Epithelial cell of proximal tubule (primary cell): Measurements from ENCODE around the gene VRK1. TPM values are rescaled to one million over a fixed set of nuclear protein-coding genes. Genes with fewer than 3 reads are reported as not detected.
"Not testable (repeated sequence)": the region's sequence is repeated elsewhere in the genome, so short reads cannot be mapped to it uniquely, and the experiment has no call there.

Experiments
- DNase-seq: peaks from one replicate; pipeline ENCODE4 v3.0.0-alpha.2; 2011; ENCODE audit warnings: low read depth
- H3K4me3 ChIP-seq: 2 replicates; pipeline ENCODE4 v1.5.1; 2011; ENCODE audit warnings: low read depth, mild to moderate bottlenecking, low read length
- total RNA-seq: library from RNA; depleted of rRNA; stranded (reverse); fragments of >200 nt; gene quantifications from 2 replicates; pipeline ENCODE4 v1.2.3, GENCODE V29; 2015
- TF ChIP-seq, protein P1 (sequence below): conservative IDR thresholded peaks from 2 replicates; pipeline ENCODE4 v1.5.1; 2012; ENCODE audit warnings: low read depth, mild to moderate bottlenecking, low read length

VRK1 gene
- total RNA-seq, 1 donor from 2014 or later, result 47.3 TPM

DNA sequence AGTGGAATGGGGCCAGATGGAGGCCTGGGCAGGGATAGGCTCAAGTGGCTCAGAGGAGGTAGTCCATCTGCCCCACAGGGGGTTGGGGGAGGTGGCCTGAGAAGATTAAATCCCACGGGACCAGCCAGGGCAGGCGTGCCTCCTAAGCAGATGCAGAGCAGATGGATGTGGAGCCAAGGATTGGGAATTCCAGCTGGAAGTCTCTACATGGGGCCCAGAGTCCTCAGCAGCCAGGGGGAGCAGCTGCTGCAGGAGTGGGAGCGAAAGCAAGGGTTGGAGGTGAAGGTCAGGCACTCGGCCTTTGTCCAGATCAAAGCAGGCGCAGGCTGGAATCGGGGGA lies 42.4 kb upstream of the VRK1 start:
- H3K4me3 ChIP-seq, result no peak overlapping the region
- TF ChIP-seq, protein P1, sequence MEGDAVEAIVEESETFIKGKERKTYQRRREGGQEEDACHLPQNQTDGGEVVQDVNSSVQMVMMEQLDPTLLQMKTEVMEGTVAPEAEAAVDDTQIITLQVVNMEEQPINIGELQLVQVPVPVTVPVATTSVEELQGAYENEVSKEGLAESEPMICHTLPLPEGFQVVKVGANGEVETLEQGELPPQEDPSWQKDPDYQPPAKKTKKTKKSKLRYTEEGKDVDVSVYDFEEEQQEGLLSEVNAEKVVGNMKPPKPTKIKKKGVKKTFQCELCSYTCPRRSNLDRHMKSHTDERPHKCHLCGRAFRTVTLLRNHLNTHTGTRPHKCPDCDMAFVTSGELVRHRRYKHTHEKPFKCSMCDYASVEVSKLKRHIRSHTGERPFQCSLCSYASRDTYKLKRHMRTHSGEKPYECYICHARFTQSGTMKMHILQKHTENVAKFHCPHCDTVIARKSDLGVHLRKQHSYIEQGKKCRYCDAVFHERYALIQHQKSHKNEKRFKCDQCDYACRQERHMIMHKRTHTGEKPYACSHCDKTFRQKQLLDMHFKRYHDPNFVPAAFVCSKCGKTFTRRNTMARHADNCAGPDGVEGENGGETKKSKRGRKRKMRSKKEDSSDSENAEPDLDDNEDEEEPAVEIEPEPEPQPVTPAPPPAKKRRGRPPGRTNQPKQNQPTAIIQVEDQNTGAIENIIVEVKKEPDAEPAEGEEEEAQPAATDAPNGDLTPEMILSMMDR, result no peak
- no peak for DNase-seq

DNA sequence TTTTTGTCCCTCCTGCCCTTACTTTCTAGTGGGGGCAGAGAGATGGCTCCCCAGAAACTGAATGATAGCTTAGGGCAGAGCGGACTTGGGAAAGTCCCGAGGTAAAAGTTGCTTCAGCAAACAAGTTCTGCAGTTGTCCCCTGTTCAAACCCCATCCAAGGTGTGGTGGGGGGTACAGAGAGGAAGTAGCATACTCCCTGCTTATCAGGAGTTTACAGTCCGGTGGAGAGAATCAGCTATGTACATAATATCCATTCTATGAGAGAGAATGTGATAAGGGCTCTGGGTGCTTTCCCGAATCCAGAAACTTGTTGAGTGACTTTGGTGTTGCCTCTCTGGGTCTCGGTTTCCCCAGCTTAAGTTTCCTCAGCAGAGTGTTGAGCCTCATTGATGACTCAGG lies 40.4 kb upstream of the VRK1 start:
- TF ChIP-seq, protein P1, result no peak
- no peak overlapping the region for H3K4me3 ChIP-seq
- DNase-seq, result no peak

DNA sequence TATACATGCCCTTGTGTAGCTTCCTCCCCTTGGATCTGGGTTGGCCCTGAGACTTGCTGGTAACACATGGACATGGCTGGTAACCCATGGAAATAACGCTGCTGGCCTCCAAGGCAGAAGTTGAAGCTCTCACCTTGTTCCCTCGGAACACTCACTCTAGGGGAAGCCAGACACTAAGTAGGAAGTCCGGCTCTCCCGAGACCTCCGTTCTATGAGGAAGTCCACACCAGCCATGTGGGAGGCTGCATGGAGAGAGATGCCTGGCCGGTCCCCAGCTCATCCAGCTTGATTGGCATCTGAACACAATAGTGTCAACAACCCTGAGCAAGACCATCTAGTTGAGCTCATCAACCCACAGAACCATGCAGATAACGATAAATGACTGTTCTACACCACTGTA lies 39.7 kb upstream of the VRK1 start:
- H3K4me3 ChIP-seq, result no peak overlapping the region
- TF ChIP-seq, protein P1, result no peak
- no peak for DNase-seq

DNA sequence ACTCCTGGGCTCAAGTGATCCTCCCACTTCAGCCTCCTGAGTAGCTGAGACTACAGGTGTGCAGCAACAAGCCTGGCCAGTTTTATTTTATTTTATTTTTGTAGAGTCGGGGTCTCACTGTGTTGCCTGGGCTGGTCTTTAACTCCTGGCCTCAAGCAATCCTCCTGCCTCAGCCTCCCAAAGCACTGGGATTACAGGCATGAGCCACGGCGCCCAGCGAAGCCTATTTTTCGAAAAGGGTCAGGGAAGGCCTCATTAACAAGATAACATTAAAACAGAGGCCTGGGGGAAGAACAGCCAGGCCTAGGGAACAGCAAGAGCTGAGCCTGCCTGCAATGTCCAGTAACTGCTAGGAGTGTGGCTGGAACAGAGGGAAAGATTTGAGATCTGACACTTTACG lies 36.1 kb upstream of the VRK1 start:
- DNase-seq, result no peak
- TF ChIP-seq, protein P1, result no peak
- H3K4me3 ChIP-seq, result no peak overlapping the region

DNA sequence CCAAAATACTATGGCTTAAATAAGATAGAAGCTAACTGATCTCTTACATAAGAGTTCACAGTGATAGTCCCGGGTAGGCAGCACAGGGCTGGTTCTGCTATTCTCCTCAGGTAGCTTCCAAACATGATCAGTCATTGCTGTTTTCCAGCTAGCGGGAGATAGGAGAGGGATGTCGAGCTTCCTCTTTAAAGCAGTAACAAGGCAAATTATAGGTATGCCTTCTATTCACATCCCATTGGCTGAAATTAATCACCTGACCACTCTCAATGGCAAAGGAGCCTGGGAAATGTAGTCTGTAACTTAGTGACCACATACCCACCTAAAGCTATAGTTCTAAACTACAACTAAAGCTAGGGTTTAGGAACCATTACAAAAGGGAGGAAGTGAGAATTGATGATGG lies 34.5 kb upstream of the VRK1 start:
- TF ChIP-seq, protein P1, result no peak
- DNase-seq, result no peak
- no peak overlapping the region for H3K4me3 ChIP-seq

DNA sequence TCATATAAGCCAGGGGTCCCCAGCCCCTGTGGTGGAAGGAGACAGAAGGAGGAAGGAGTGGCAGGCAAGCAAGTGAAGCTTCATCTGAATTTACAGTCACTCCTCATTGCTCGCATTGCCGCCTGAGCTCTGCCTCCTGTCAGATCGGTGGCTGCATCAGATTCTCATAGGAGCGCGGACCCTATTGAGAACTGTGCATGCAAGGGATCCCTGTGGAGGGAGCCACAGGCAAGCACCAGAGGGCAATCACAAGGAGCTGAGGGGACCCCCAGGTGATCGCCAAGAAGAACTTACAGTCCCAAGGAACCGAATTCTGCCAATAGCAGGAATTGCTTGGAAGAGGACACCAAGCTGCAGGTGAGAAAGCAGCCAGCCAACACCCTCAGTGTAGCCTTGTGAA lies 33.2 kb upstream of the VRK1 start:
- no peak for DNase-seq
- TF ChIP-seq, protein P1, result no peak
- no peak overlapping the region for H3K4me3 ChIP-seq

DNA sequence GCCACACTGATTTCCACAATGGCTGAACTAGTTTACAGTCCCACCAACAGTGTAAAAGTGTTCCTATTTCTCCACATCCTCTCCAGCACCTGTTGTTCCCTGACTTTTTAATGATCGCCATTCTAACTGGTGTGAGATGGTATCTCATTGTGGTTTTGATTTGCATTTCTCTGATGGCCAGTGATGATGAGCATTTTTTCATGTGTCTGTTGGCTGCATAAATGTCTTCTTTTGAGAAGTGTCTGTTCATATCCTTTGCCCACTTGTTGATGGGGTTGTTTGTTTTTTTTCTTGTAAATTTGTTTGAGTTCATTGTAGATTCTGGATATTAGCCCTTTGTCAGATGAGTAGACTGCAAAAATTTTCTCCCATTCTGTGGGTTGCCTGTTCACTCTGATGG lies 32.0 kb upstream of the VRK1 start:
- not testable (repeated sequence) for DNase-seq

DNA sequence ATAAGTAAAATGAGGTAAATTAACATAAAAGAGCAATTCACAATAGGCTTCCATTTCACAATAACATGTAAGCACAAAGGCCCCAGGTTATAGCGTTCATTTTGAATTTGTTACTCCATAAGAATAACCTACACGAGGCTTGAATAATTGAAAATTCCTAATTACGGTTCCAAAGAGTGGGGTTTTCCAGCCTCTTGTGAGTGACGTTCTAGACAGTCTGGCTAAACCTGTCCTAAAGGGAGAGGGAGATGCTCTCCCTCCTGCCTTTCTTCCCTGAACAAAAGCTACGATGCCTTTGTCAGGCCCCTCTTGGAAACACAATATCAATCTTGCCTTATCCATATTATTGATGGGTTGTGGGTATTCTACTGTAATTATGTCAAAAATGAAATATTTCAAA lies 24.3 kb upstream of the VRK1 start:
- TF ChIP-seq, protein P1, result no peak

More for the DNA sequence above, 32.0 kb upstream of the VRK1 start:
- not testable (repeated sequence) for H3K4me3 ChIP-seq

More for the DNA sequence above, 24.3 kb upstream of the VRK1 start:
- no peak for DNase-seq
- no peak overlapping the region for H3K4me3 ChIP-seq
